ENCODE data around the gene POLD4.

Gene POLD4

GRCh38 chr11:67371911-67372320 lies 18.6 kb upstream of the POLD4 start:
- in situ Hi-C loops (cut with MboI; ENCODE audit: low sequenced_read_pairs), result no loop called here

- in situ Hi-C loops (cut with MboI; ENCODE audit: low sequenced_read_pairs), result no loop called here
Observed at GRCh38 chr11:67371189-67371910, 18.0 kb upstream of the POLD4 start.

GRCh38 chr11:67370351-67371076 lies 17.2 kb upstream of the POLD4 start:
- in situ Hi-C loops (cut with MboI; ENCODE audit: low sequenced_read_pairs), result no loop called here

GRCh38 chr11:67369801-67370284 lies 16.5 kb upstream of the POLD4 start:
- in situ Hi-C loops (cut with MboI; ENCODE audit: low sequenced_read_pairs), result no loop called here

GRCh38 chr11:67369275-67369674 lies 15.9 kb upstream of the POLD4 start:
- in situ Hi-C loops (cut with MboI; ENCODE audit: low sequenced_read_pairs), result no loop called here

GRCh38 chr11:67368621-67369020 lies 15.3 kb upstream of the POLD4 start:
- in situ Hi-C loops (cut with MboI; ENCODE audit: low sequenced_read_pairs), result no loop called here

GRCh38 chr11:67367761-67368227 lies 14.4 kb upstream of the POLD4 start:
- in situ Hi-C loops (cut with MboI; ENCODE audit: low sequenced_read_pairs), result no loop called here

- in situ Hi-C loops (cut with MboI; ENCODE audit: low sequenced_read_pairs), result no loop called here
Observed at GRCh38 chr11:67366961-67367760, 13.8 kb upstream of the POLD4 start.

GRCh38 chr11:67366546-67366945 lies 13.2 kb upstream of the POLD4 start:
- in situ Hi-C loops (cut with MboI; ENCODE audit: low sequenced_read_pairs), result no loop called here

GRCh38 chr11:67365736-67366444 lies 12.5 kb upstream of the POLD4 start:
- in situ Hi-C loops (cut with MboI; ENCODE audit: low sequenced_read_pairs), result no loop called here

- in situ Hi-C loops (cut with MboI; ENCODE audit: low sequenced_read_pairs), result no loop called here
Observed at GRCh38 chr11:67364783-67365722, 11.7 kb upstream of the POLD4 start.

- in situ Hi-C loops (cut with MboI; ENCODE audit: low sequenced_read_pairs), result no loop called here
Observed at GRCh38 chr11:67364169-67364568, 10.8 kb upstream of the POLD4 start.

- in situ Hi-C loops (cut with MboI; ENCODE audit: low sequenced_read_pairs), result no loop called here
Observed at GRCh38 chr11:67357831-67358670, 4.7 kb upstream of the POLD4 start.

- in situ Hi-C loops (cut with MboI; ENCODE audit: low sequenced_read_pairs), result no loop called here
Observed at GRCh38 chr11:67356864-67357561, 3.7 kb upstream of the POLD4 start.

GRCh38 chr11:67356387-67356863 lies 3.1 kb upstream of the POLD4 start:
- in situ Hi-C loops (cut with MboI; ENCODE audit: low sequenced_read_pairs), result no loop called here

- in situ Hi-C loops (cut with MboI; ENCODE audit: low sequenced_read_pairs), result no loop called here
Observed at GRCh38 chr11:67355794-67356386, 2.5 kb upstream of the POLD4 start.

- in situ Hi-C loops (cut with MboI; ENCODE audit: low sequenced_read_pairs), result no loop called here
Observed at GRCh38 chr11:67355023-67355793, 1.9 kb upstream of the POLD4 start.
